H1 (cell line): ENCODE measurements around the gene RPL23. TPM values are rescaled to one million over a fixed set of nuclear protein-coding genes. Genes with fewer than 3 reads are reported as not detected.

Experiments
- CTCF ChIA-PET: fragments of 300-600 bp; sonication (Branson Sonifier 250); formaldehyde crosslinking; loops from one replicate; lab custom pipeline; 2021; ENCODE audit not compliant: partially characterized antibody; lab: Charles Lee
- POLR2A ChIA-PET: fragments of 300-600 bp; sonication (Branson Sonifier 250); formaldehyde crosslinking; loops from one replicate; lab custom pipeline; 2021; ENCODE audit warnings: inconsistent platforms; ENCODE audit not compliant: partially characterized antibody; lab: Charles Lee
- DNase-seq, 2 experiments: peaks; one replicate each; pipeline versions ENCODE4 v3.0.0 to v3.0.0-alpha.2; 2010 to 2022; ENCODE audit warnings: low spot score in 2 of 2, low read depth in 1 of 2, mixed read lengths in 1 of 2
- FAIRE-seq: peaks from 2 replicates; lab custom pipeline; 2011; peaks lifted over from hg19 to GRCh38; lab: Jason Lieb, UNC
- H2AFZ ChIP-seq: 2 replicates; pipeline ENCODE4 v1.8.1; 2012; ENCODE audit warnings: low read length, inconsistent platforms
- H2AK5ac ChIP-seq: 2 replicates; pipeline ENCODE4 v1.6.1; 2013; ENCODE audit warnings: low read depth, low read length
- H2BK120ac ChIP-seq: replicated peaks from 2 replicates; pipeline ENCODE3; 2013; ENCODE audit warnings: low read depth, low read length, inconsistent platforms
- H2BK12ac ChIP-seq: 2 replicates; pipeline ENCODE4 v1.6.1; 2013; ENCODE audit warnings: low read depth, low read length
- H2BK15ac ChIP-seq: 2 replicates; pipeline ENCODE4 v1.6.1; 2013; ENCODE audit warnings: low read length
- H2BK20ac ChIP-seq: 2 replicates; pipeline ENCODE4 v1.6.1; 2013; ENCODE audit warnings: low read length
- H2BK5ac ChIP-seq: 2 replicates; pipeline ENCODE4 v1.6.1; 2013; ENCODE audit warnings: low read depth, low read length
- H3K14ac ChIP-seq: 2 replicates; pipeline ENCODE4 v1.6.1; 2013; ENCODE audit warnings: inconsistent platforms; ENCODE audit not compliant: insufficient read length
- H3K18ac ChIP-seq: 2 replicates; pipeline ENCODE4 v1.6.1; 2013; ENCODE audit warnings: low read length; ENCODE audit errors: extremely low read depth
- H3K23ac ChIP-seq: 2 replicates; pipeline ENCODE4 v1.6.1; 2013; ENCODE audit warnings: inconsistent platforms; ENCODE audit not compliant: insufficient read length
- H3K23me2 ChIP-seq: 2 replicates; pipeline ENCODE4 v1.6.1; 2013; ENCODE audit warnings: low read depth, low read length
- H3K27ac ChIP-seq: 2 replicates; pipeline ENCODE4 v1.6.1; 2011; ENCODE audit warnings: low read depth, low read length, inconsistent platforms
- H3K27me3 ChIP-seq, 4 experiments: replicated peaks in 1 of 4; 1 replicate in 1 of 4; 2 replicates in 3 of 4; pipeline versions ENCODE4 v1.6.1 to v1.8.1; 2011 to 2013; ENCODE audit warnings: low read length in 3 of 4, mild to moderate bottlenecking in 3 of 4, inconsistent platforms in 2 of 4, mixed read lengths in 2 of 4, moderate library complexity in 1 of 4; ENCODE audit not compliant: control insufficient read depth in 3 of 4, insufficient read depth in 3 of 4; ENCODE audit errors: extremely low read depth in 1 of 4
- H3K36me3 ChIP-seq, 4 experiments: 2 replicates each; pipeline versions ENCODE4 v1.6.1 to v1.8.1; 2011 to 2013; ENCODE audit warnings: mild to moderate bottlenecking in 4 of 4, low read length in 3 of 4, moderate library complexity in 2 of 4, control low read depth in 1 of 4, inconsistent platforms in 1 of 4; ENCODE audit not compliant: insufficient read depth in 4 of 4, control insufficient read depth in 2 of 4
- H3K4ac ChIP-seq: replicated peaks from 2 replicates; pipeline ENCODE3; 2013; ENCODE audit warnings: low read length, low read depth, mixed read lengths, inconsistent platforms; ENCODE audit not compliant: insufficient read length
- H3K4me1 ChIP-seq, 4 experiments: replicated peaks in 1 of 4; 1 replicate in 1 of 4; 2 replicates in 3 of 4; pipeline versions ENCODE4 v1.6.1 to v1.8.1; 2011 to 2013; ENCODE audit warnings: low read length in 3 of 4, inconsistent platforms in 2 of 4, mixed read lengths in 1 of 4; ENCODE audit not compliant: insufficient read depth in 4 of 4, control insufficient read depth in 3 of 4
- H3K4me2 ChIP-seq, 2 experiments: 2 replicates each; pipeline versions ENCODE4 v1.6.1 to v1.8.1; 2011 to 2013; ENCODE audit warnings: low read depth in 2 of 2, low read length in 2 of 2, control low read depth in 1 of 2, inconsistent platforms in 1 of 2, mild to moderate bottlenecking in 1 of 2; ENCODE audit not compliant: insufficient read depth in 1 of 2
- H3K4me3 ChIP-seq, 4 experiments: fragments of 200-600, 300-600 bp in 1 of 4; sonication (generic), shearing (Covaris generic), sonication (Bioruptor Twin) in 1 of 4; 2 replicates each; pipeline versions ENCODE4 v1.5.1 to v1.8.1; 2011 to 2016; ENCODE audit warnings: low read length in 4 of 4, low read depth in 3 of 4, control low read depth in 2 of 4, inconsistent platforms in 2 of 4, mild to moderate bottlenecking in 2 of 4, mixed read lengths in 1 of 4, moderate library complexity in 1 of 4; ENCODE audit not compliant: insufficient read depth in 2 of 4; ENCODE audit errors: extremely low read depth in 1 of 4
- H3K56ac ChIP-seq: replicated peaks from 2 replicates; pipeline ENCODE3; 2013; ENCODE audit warnings: low read depth, mild to moderate bottlenecking, mixed read lengths, low read length, inconsistent platforms; ENCODE audit not compliant: insufficient read length
- H3K79me1 ChIP-seq: 2 replicates; pipeline ENCODE4 v1.6.1; 2013; ENCODE audit warnings: low read depth, low read length, control low read depth
- H3K79me2 ChIP-seq, 2 experiments: 2 replicates each; pipeline versions ENCODE4 v1.6.1 to v1.8.1; 2012 to 2013; ENCODE audit warnings: low read length in 2 of 2, mild to moderate bottlenecking in 2 of 2, inconsistent platforms in 1 of 2; ENCODE audit not compliant: insufficient read depth in 2 of 2, control insufficient read depth in 1 of 2
- H3K9ac ChIP-seq, 4 experiments: replicated peaks in 1 of 4; 1 replicate in 1 of 4; 2 replicates in 3 of 4; pipeline versions ENCODE4 v1.6.1 to v1.8.1; 2011 to 2013; ENCODE audit warnings: low read depth in 3 of 4, low read length in 3 of 4, control low read depth in 2 of 4, mild to moderate bottlenecking in 2 of 4, moderate library complexity in 2 of 4, inconsistent platforms in 1 of 4; ENCODE audit errors: extremely low read depth in 1 of 4
- H3K9me3 ChIP-seq, 2 experiments: 2 replicates each; pipeline versions ENCODE4 v1.6.1 to v1.8.1; 2012 to 2013; ENCODE audit warnings: mild to moderate bottlenecking in 2 of 2, moderate library complexity in 2 of 2, control low read depth in 1 of 2, inconsistent platforms in 1 of 2, low read depth in 1 of 2, low read length in 1 of 2, mixed read lengths in 1 of 2; ENCODE audit not compliant: insufficient read depth in 2 of 2
- H4K20me1 ChIP-seq, 2 experiments: replicated peaks in 1 of 2; 2 replicates each; pipeline versions ENCODE3 to v1.8.1; 2011 to 2013; ENCODE audit warnings: inconsistent platforms in 2 of 2, low read length in 2 of 2, mild to moderate bottlenecking in 1 of 2; ENCODE audit not compliant: insufficient read depth in 2 of 2, control insufficient read depth in 1 of 2
- H4K5ac ChIP-seq: 2 replicates; pipeline ENCODE4 v1.6.1; 2013; ENCODE audit warnings: low read length, low read depth, mixed read lengths, inconsistent platforms; ENCODE audit not compliant: insufficient read length
- H4K8ac ChIP-seq: 2 replicates; pipeline ENCODE4 v1.8.0; 2013; ENCODE audit warnings: mild to moderate bottlenecking, moderate library complexity, low read length, inconsistent platforms; ENCODE audit not compliant: insufficient read depth; ENCODE audit errors: extremely low read depth
- H4K91ac ChIP-seq: replicated peaks from 2 replicates; pipeline ENCODE3; 2013; ENCODE audit warnings: low read length, mixed read lengths, inconsistent platforms; ENCODE audit not compliant: insufficient read length
- CEBPB ChIP-seq: IDR thresholded peaks from 2 replicates; pipeline ENCODE4 v1.6.1; 2012; ENCODE audit warnings: low read depth, low read length
- CHD2 ChIP-seq: IDR thresholded peaks from 2 replicates; pipeline ENCODE4 v1.6.1; 2012; ENCODE audit warnings: low read length, improper control_type of control experiment
- NRF1 ChIP-seq: IDR thresholded peaks from 2 replicates; pipeline ENCODE4 v1.6.1; 2011; ENCODE audit warnings: mild to moderate bottlenecking, low read depth, low read length, improper control_type of control experiment
- SIX5 ChIP-seq: IDR thresholded peaks from 2 replicates; pipeline ENCODE4 v1.6.1; 2011; ENCODE audit warnings: mild to moderate bottlenecking, low read depth, low read length
- TBP ChIP-seq: IDR thresholded peaks from 2 replicates; pipeline ENCODE4 v1.6.1; 2011; ENCODE audit warnings: low read depth, low read length, improper control_type of control experiment
- WGBS, 2 experiments: shearing (Covaris generic) in 1 of 2; methylation state at CpG; one replicate each; pipeline versions ENCODE4 v1.1.6 to v1.1.7; 2013 to 2015; ENCODE audit warnings: low lambda C conversion rate in 2 of 2, mixed read lengths in 2 of 2, inconsistent platforms in 1 of 2, low coverage in 1 of 2, missing lambda C conversion rate in 1 of 2; ENCODE audit not compliant: insufficient replicate concordance in 2 of 2, insufficient coverage in 1 of 2, insufficient read length in 1 of 2; ENCODE audit errors: extremely low coverage in 1 of 2, missing lambda C conversion rate in 1 of 2; 5-methylcytosine and 5-hydroxymethylcytosine counted together
- polyA plus RNA-seq, 7 experiments: library from polyadenylated mRNA; depleted of rRNA in 3 of 7; stranded (reverse) in 5 of 7; unstranded in 2 of 7; fragments of >200 nt in 5 of 7; fragments of 200-250 nt in 2 of 7; gene quantifications; 1 replicate in 5 of 7; 2 replicates in 1 of 7; 4 replicates in 1 of 7; pipeline versions ENCODE4 v1.2.1 to v1.2.3, GENCODE V29; 2011 to 2013; ENCODE audit warnings: missing spikeins in 2 of 7, mixed read lengths in 2 of 7
- total RNA-seq: library from RNA; stranded (reverse); fragmentation: NEBNext Ultra II Directional; extraction: Animal tissue kit (Norgen Biotek cat#: 25700); gene quantifications from 2 replicates; pipeline ENCODE4 v1.2.1, GENCODE V29; 2021
- TF ChIP-seq, protein P1 (sequence below): IDR thresholded peaks from 2 replicates; pipeline ENCODE4 v1.6.1; 2012; ENCODE audit warnings: inconsistent platforms

RPL23 gene
- total and polyA plus RNA-seq, 2 of the 8 experiments (the other 6 are each of a cell fraction or from before 2014, with no cell fraction given) = 2,148 to 2,502 TPM

DNA sequence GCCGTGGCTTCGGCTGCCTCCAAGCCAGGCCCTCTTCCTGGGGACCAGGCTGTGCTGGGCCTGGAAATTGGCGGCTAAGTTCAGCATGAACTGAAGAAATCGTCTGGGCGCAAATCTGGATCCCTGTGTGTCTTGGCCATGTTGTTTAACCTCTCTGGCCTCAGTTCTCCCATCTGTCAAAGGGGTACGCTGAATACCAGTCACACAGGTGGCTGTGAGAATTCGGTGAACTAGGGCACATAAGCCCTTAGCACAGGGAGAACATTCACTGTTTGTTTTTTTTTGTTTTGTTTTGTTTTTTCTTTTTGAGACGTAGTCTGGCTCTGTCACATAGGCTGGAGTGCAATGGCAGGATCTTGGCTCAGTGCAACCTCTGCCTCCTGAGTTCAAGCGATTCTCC lies 35.3 kb upstream of the RPL23 start:
- Histone ChIP-seq H3K4ac (no peak overlapping the region), H3K79me2 (peaks cover 0 to 43% of the 10 kb centered on the region in 2 experiments; a peak in 2 of 4 replicates), H3K27me3 (no peaks in the 10 kb centered on the region), H2BK15ac (no peak overlapping the region), H3K27ac (no peak overlapping the region), H2BK5ac (no peak overlapping the region), H3K14ac (no peak overlapping the region), H3K23ac (no peak overlapping the region), H4K8ac (no peak overlapping the region), H4K5ac (no peak overlapping the region), H3K79me1 (peaks cover 14% of the 10 kb centered on the region), H3K9me3 (no peaks in the 10 kb centered on the region), H3K36me3 (peaks cover 0 to 18% (median 12%) of the 10 kb centered on the region in 4 experiments; a peak in 7 of 8 replicates), H3K9ac (no peak overlapping the region), H2BK20ac (no peak overlapping the region), H2AFZ (no peak overlapping the region), H3K4me3 (no peak overlapping the region), H3K4me1 (peaks cover 12 to 25% (median 19%) of the 10 kb centered on the region in 4 experiments), H3K18ac (no peak overlapping the region), H4K20me1 (peaks cover 7 to 18% of the 10 kb centered on the region in 2 experiments), H3K56ac (no peak overlapping the region), H2BK12ac (no peak overlapping the region), H4K91ac (no peak overlapping the region), H3K23me2 (no peaks in the 10 kb centered on the region), H2AK5ac (no peak overlapping the region), H3K4me2 (no peak overlapping the region), H2BK120ac (no peak overlapping the region)
- TF ChIP-seq CHD2 (no peak), NRF1 (no peak), TBP (no peak), SIX5 (no peak), CEBPB (no peak)
- TF ChIP-seq, protein P1, sequence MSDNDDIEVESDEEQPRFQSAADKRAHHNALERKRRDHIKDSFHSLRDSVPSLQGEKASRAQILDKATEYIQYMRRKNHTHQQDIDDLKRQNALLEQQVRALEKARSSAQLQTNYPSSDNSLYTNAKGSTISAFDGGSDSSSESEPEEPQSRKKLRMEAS = no peak
- WGBS, 2 experiments = 92% methylated on average over 9 of the region's 9 CpGs; no CpG with 5 or more reads in 1 of the 2 experiments
- FAIRE-seq = no peak
- DNase-seq = no peak
- POLR2A ChIA-PET = interaction anchor here (1.2 to 12.6 kb wide), 4 partner anchors 13 to 35 kb away, joined by 3 to 143 read pairs (median 4); partner anchors contain the start of gene LASP1
- CTCF ChIA-PET = interaction anchor here (0.9 to 1.1 kb wide), 3 partner anchors 12 to 19 kb away, joined by 3 read pairs; partner anchors contain the start of gene LASP1
